Fibroblast of villous mesenchyme (primary cell): Measurements from ENCODE around the gene PRRT1B. TPM values are rescaled to one million over a fixed set of nuclear protein-coding genes. Genes with fewer than 3 reads are reported as not detected.

Experiments
- DNase-seq: peaks from one replicate; pipeline ENCODE4 v3.0.0-alpha.2; 2010; ENCODE audit warnings: low read depth
- H3K4me3 ChIP-seq: 2 replicates; pipeline ENCODE4 v1.5.1; 2011; ENCODE audit warnings: low read depth, mild to moderate bottlenecking, low read length
- CTCF ChIP-seq: IDR thresholded peaks from 2 replicates; pipeline ENCODE4 v1.5.1; 2012; ENCODE audit warnings: low read depth, mild to moderate bottlenecking, low read length; ENCODE audit not compliant: insufficient read depth
- total RNA-seq: library from RNA; depleted of rRNA; stranded (reverse); fragments of >200 nt; gene quantifications from 2 replicates; pipeline ENCODE4 v1.2.3, GENCODE V29; 2012

The PRRT1B gene
- total RNA-seq, 1 donor: not detected

GRCh38 chr9:131583337-131583645 lies 38.0 kb downstream of the PRRT1B start:
- no peak for DNase-seq
- no peak overlapping the region for H3K4me3 ChIP-seq
- no peak for TF ChIP-seq CTCF

DNA sequence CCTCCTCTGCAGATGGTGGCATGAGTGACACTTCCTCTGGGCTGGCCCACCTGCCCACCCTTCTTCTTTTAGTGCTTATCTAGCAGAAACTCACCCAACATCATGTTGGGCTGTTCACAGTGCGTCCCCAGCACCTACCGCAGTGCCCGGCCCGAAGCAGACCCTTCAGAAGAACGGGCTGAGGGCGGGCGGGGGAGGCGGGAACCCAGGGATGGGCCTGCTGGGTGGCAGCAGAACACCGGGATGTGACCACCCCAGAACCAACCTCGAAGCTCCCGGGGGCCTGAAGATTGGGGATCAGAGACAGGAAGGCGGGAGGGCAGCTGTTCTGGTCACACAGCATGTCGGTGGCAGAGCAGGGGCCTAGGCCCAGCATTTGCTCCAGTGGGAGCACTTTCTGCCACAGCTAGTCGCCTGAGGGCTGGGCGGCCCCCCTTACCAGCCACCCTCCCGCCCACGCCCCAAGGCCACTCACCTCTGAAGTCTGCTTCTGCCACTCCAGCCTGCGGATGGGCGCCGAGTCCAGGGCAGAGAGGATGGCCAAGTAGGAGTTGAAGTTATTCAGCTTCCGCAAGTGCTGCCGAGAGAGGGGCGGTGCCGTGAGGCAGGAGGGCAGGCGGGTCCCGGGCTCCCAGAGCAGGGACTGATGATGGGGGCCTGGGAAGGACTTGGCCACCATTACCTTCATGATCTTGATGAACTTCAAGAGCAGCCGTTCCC lies 38.7 kb downstream of the PRRT1B start:
- no peak overlapping the region for H3K4me3 ChIP-seq
- DNase-seq: no peak
- no peak for TF ChIP-seq CTCF

- no peak for DNase-seq
- no peak for TF ChIP-seq CTCF
- no peak overlapping the region for H3K4me3 ChIP-seq
These were observed 39.5 kb downstream of the PRRT1B start for GRCh38 chr9:131584858-131585257.

DNA sequence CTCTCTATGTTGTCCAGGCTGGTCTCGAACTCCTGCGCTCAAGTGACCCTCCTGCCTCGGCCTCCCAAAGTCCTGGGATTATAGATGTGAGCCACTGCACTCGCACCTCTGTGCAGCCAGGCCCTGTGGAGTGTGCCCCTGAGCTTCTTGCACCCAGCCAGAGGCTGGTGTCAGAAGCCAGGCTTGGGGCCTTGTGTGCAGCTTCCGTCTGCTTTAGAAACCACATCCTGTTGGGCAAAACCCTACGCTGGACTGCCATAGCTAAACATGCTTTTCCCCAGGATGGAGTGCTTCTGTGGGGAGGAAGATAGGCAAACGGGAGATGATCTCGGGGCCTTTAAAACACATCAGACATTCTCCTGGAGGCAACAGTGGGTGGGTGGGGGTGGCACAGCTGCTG lies 40.1 kb downstream of the PRRT1B start:
- peak; percentile 16 for DNase-seq
- no peak for TF ChIP-seq CTCF
- no peak overlapping the region for H3K4me3 ChIP-seq

GRCh38 chr9:131587331-131587730 lies 42.0 kb downstream of the PRRT1B start:
- no peak for TF ChIP-seq CTCF
- no peak for DNase-seq

DNA sequence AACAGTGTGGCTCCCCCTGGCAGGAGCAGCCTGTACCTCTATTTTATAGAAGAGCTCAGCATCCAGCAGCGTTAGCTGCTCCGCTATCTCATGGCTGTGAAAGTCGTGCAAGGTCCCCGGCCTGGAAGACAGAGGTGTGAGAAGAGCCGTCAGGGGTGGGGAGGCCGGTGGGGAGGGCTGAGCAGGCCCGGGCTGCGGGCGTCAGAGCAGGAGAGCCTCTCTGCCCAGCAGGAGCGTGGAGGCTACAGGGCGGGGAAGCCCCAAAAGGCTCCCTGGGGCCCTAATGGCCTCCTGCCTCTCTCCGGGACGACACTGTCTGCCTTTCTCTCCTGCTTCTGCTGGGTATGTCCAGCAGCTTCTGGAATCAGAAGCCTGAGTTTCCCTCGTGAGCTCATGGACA lies 42.6 kb downstream of the PRRT1B start:
- no peak for DNase-seq
- no peak for TF ChIP-seq CTCF
- no peak overlapping the region for H3K4me3 ChIP-seq

More at GRCh38 chr9:131587331-131587730, 42.0 kb downstream of the PRRT1B start:
- no peak overlapping the region for H3K4me3 ChIP-seq

GRCh38 chr9:131588396-131588795 lies 43.1 kb downstream of the PRRT1B start:
- DNase-seq: no peak
- no peak for TF ChIP-seq CTCF
- no peak overlapping the region for H3K4me3 ChIP-seq
